HCT116 (cell line): Measurements from ENCODE around the gene PDE1A. TPM values are rescaled to one million over a fixed set of nuclear protein-coding genes. Genes with fewer than 3 reads are reported as not detected.

Source experiments
- ATAC-seq: fragments of 200-7000 bp; cut with Tn5 transposase; 2 replicates; pipeline ENCODE4 v1.9.1; 2020; ENCODE audit warnings: mild to moderate bottlenecking, moderate library complexity
- BruUV-seq: library from RNA; stranded (reverse); fragments of 400-500 nt; replicated peaks from 2 replicates; lab custom pipeline; 2021; lab: Mats Ljungman, UMichigan
- CTCF ChIA-PET: fragments of 300-600 bp; sonication (Branson Sonifier 250); formaldehyde crosslinking; loops from one replicate; lab custom pipeline; 2021; ENCODE audit warnings: antibody characterized with exemption; lab: Charles Lee
- POLR2A ChIA-PET: fragments of 300-600, 350-600 bp; sonication (Branson Sonifier 250); formaldehyde crosslinking; loops from one replicate; lab custom pipeline; 2021; ENCODE audit warnings: antibody characterized with exemption; lab: Charles Lee
- RAD21 ChIA-PET, 2 experiments: fragments of 300-600 bp; sonication (Branson Sonifier 250); formaldehyde crosslinking; loops; one replicate each; lab custom pipeline; 2023; ENCODE audit warnings: low total read pairs in 2 of 2; ENCODE audit not compliant: uncharacterized antibody in 2 of 2, unreplicated experiment in 2 of 2, low non-redundant PET in 1 of 2; lab: Charles Lee
- DNase-seq: peaks from one replicate; pipeline ENCODE4 v3.0.0-alpha.2; 2010; ENCODE audit warnings: low read depth, low spot score
- H2AFZ ChIP-seq: fragments of 200-600 bp; shearing (Covaris generic), sonication (generic); 2 replicates; pipeline ENCODE4 v1.6.1; 2017; ENCODE audit warnings: low read depth, mixed run types, mixed read lengths, antibody characterized with exemption, low read length; ENCODE audit not compliant: poor library complexity, severe bottlenecking
- H3K27ac ChIP-seq: 2 replicates; pipeline ENCODE4 v1.5.1; 2012; ENCODE audit warnings: low read depth, low read length
- H3K27me3 ChIP-seq: fragments of 200-600 bp; sonication (generic); 2 replicates; pipeline ENCODE4 v1.6.1; 2016; ENCODE audit warnings: mixed run types, low read length, mixed read lengths; ENCODE audit not compliant: insufficient read depth
- H3K36me3 ChIP-seq, 2 experiments: fragments of 200-500 bp in 1 of 2; fragments of 200-600 bp in 1 of 2; sonication (Bioruptor generic) in 1 of 2; sonication (generic) in 1 of 2; 2 replicates each; pipeline versions ENCODE4 v1.5.1 to v1.6.1; 2014 to 2016; ENCODE audit warnings: low read length in 2 of 2, inconsistent platforms in 1 of 2, mixed read lengths in 1 of 2, mixed run types in 1 of 2; ENCODE audit not compliant: insufficient read depth in 2 of 2, control insufficient read depth in 1 of 2
- H3K4me1 ChIP-seq, 2 experiments: fragments of 200-600 bp in 1 of 2; sonication (generic) in 1 of 2; 2 replicates each; pipeline versions ENCODE4 v1.5.1 to v1.6.1; 2012 to 2017; ENCODE audit warnings: low read length in 2 of 2, inconsistent platforms in 1 of 2, mild to moderate bottlenecking in 1 of 2, mixed read lengths in 1 of 2, mixed run types in 1 of 2, moderate library complexity in 1 of 2; ENCODE audit not compliant: insufficient read depth in 2 of 2, control insufficient read depth in 1 of 2
- H3K4me2 ChIP-seq: fragments of 200-600 bp; sonication (generic); 2 replicates; pipeline ENCODE4 v1.6.1; 2017; ENCODE audit warnings: mixed run types, low read length, mixed read lengths
- H3K4me3 ChIP-seq, 2 experiments: fragments of 200-600 bp in 1 of 2; sonication (generic) in 1 of 2; replicated peaks in 1 of 2; 2 replicates each; pipeline ENCODE4 v1.5.1; 2011 to 2016; ENCODE audit warnings: low read length in 2 of 2, control low read depth in 1 of 2, low read depth in 1 of 2, mild to moderate bottlenecking in 1 of 2, mixed read lengths in 1 of 2, mixed run types in 1 of 2
- H3K79me2 ChIP-seq: fragments of 200-600 bp; sonication (generic); 2 replicates; pipeline ENCODE4 v1.6.1; 2017; ENCODE audit warnings: mild to moderate bottlenecking, mixed run types, low read length, moderate library complexity, mixed read lengths; ENCODE audit not compliant: insufficient read depth
- H3K9ac ChIP-seq: fragments of 200-600 bp; sonication (generic); 2 replicates; pipeline ENCODE4 v1.6.1; 2016; ENCODE audit warnings: low read length, mixed read lengths
- H3K9me2 ChIP-seq: fragments of 200-600 bp; sonication (generic), shearing (Covaris generic); 2 replicates; pipeline ENCODE4 v1.6.1; 2017; ENCODE audit warnings: mixed run types, mild to moderate bottlenecking, moderate library complexity; ENCODE audit not compliant: insufficient read depth
- H3K9me3 ChIP-seq, 2 experiments: fragments of 200-500 bp in 1 of 2; fragments of 200-600 bp in 1 of 2; sonication (Bioruptor generic) in 1 of 2; sonication (generic) in 1 of 2; 2 replicates each; pipeline ENCODE4 v1.6.1; 2014 to 2017; ENCODE audit warnings: low read length in 2 of 2, mixed read lengths in 2 of 2, inconsistent platforms in 1 of 2, low read depth in 1 of 2, mild to moderate bottlenecking in 1 of 2, mixed run types in 1 of 2, moderate library complexity in 1 of 2; ENCODE audit not compliant: control insufficient read depth in 1 of 2, insufficient read depth in 1 of 2
- H4K20me1 ChIP-seq: fragments of 200-600 bp; sonication (generic), shearing (Covaris generic); 2 replicates; pipeline ENCODE4 v1.6.1; 2017; ENCODE audit warnings: mixed run types, mild to moderate bottlenecking, moderate library complexity; ENCODE audit not compliant: insufficient read depth
- ELF1 ChIP-seq: IDR thresholded peaks from 2 replicates; pipeline ENCODE4 v1.6.1; 2012; ENCODE audit warnings: low read depth, borderline replicate concordance
- EZH2 ChIP-seq: fragments of 200-600 bp; sonication (generic); IDR thresholded peaks from 2 replicates; pipeline ENCODE4 v1.6.1; 2017; ENCODE audit warnings: antibody characterized with exemption, mixed run types
- EZH2phosphoT487 ChIP-seq: fragments of 200-600 bp; IDR thresholded peaks from 2 replicates; pipeline ENCODE4 v1.6.1; 2018; ENCODE audit warnings: antibody characterized with exemption, borderline replicate concordance
- FOSL1 ChIP-seq: IDR thresholded peaks from 2 replicates; pipeline ENCODE4 v1.6.1; 2012; ENCODE audit warnings: low read depth
- POLR2A ChIP-seq: IDR thresholded peaks from 2 replicates; pipeline ENCODE4 v1.7.0; 2011; ENCODE audit warnings: borderline replicate concordance; ENCODE audit not compliant: insufficient read depth, insufficient read length; ENCODE audit errors: extremely low read depth
- RAD21 ChIP-seq: IDR thresholded peaks from 2 replicates; pipeline ENCODE4 v1.6.1; 2012; ENCODE audit warnings: low read depth, mild to moderate bottlenecking
- YY1 ChIP-seq: IDR thresholded peaks from 2 replicates; pipeline ENCODE4 v1.6.1; 2011; ENCODE audit warnings: low read length, low read depth, moderate library complexity, mild to moderate bottlenecking; ENCODE audit not compliant: insufficient replicate concordance; ENCODE audit errors: extremely low read depth
- ZBTB33 ChIP-seq: IDR thresholded peaks from 2 replicates; pipeline ENCODE4 v1.6.1; 2011; ENCODE audit warnings: mild to moderate bottlenecking, low read length, moderate library complexity; ENCODE audit not compliant: insufficient replicate concordance; ENCODE audit errors: extremely low read depth
- intact Hi-C: fragments of 100-400 bp; cut with micrococcal nuclease; formaldehyde crosslinking; loops from 2 replicates; pipeline ENCODE4 v1.10.0; 2022
- total RNA-seq: library from RNA; stranded (reverse); gene quantifications from one replicate; pipeline ENCODE4 v1.2.1, GENCODE V29; 2021; ENCODE audit not compliant: unreplicated experiment

Gene PDE1A
- total RNA-seq, 1 experiment from 2014 or later: 0.12 TPM

- DNase-seq (no peak), ATAC-seq (no peak)
- Histone ChIP-seq H3K9ac (no peak overlapping the region), H3K9me3 (no peaks in the 10 kb centered on the region), H4K20me1 (no peaks in the 10 kb centered on the region), H3K79me2 (no peaks in the 10 kb centered on the region), H3K4me1 (0 out of 4 replicates have a peak, but pooled peaks cover 0 to 6% of the 10 kb centered on the region in 2 experiments), H3K4me2 (no peak overlapping the region), H3K9me2 (no peaks in the 10 kb centered on the region; the same call in 1 of the 2 replicates), H2AFZ (no peak overlapping the region), H3K4me3 (no peak overlapping the region), H3K27ac (no peak overlapping the region), H3K36me3 (no peaks in the 10 kb centered on the region; a peak in 1 of 4 replicates), H3K27me3 (no peaks in the 10 kb centered on the region)
- CTCF ChIA-PET: no interaction called here
- RAD21 ChIA-PET: no interaction called here
- TF ChIP-seq POLR2A (no peak), ZBTB33 (no peak), FOSL1 (no peak), YY1 (no peak), EZH2 (no peak)
- intact Hi-C loops: no loop called here
- POLR2A ChIA-PET: no interaction called here
- BruUV-seq: no TSS peak
Observed at GRCh38 chr2:182128821-182129707, 297.8 kb downstream of the PDE1A start.

GRCh38 chr2:182117196-182117595 lies 309.6 kb downstream of the PDE1A start:
- intact Hi-C loops: no loop called here
- RAD21 ChIA-PET: no interaction called here
- Histone ChIP-seq H3K36me3 (no peaks in the 10 kb centered on the region), H3K9ac (no peak overlapping the region), H3K79me2 (no peaks in the 10 kb centered on the region), H2AFZ (no peak overlapping the region), H3K27me3 (no peaks in the 10 kb centered on the region), H3K9me2 (no peaks in the 10 kb centered on the region), H3K9me3 (no peaks in the 10 kb centered on the region), H4K20me1 (no peaks in the 10 kb centered on the region), H3K4me2 (no peak overlapping the region), H3K27ac (no peak overlapping the region), H3K4me1 (peaks cover 0 to 4% of the 10 kb centered on the region in 2 experiments; a peak in 1 of 4 replicates), H3K4me3 (no peak overlapping the region)
- DNase-seq (no peak), ATAC-seq (no peak)
- POLR2A ChIA-PET: no interaction called here
- CTCF ChIA-PET: no interaction called here
- no peak for TF ChIP-seq EZH2phosphoT487
- no peak for TF ChIP-seq ELF1
- TF ChIP-seq RAD21: no peak
- TF ChIP-seq ZBTB33: no peak
- no TSS peak for BruUV-seq
